NOMO-1 treated with dmso at 0.1 percent for 144 hours (cell line): ENCODE measurements around the gene C1orf185.
"Not testable (repeated sequence)": the region's sequence is repeated elsewhere in the genome, so short reads cannot be mapped to it uniquely, and the experiment has no call there.

Experiments
- DNase-seq: peaks from one replicate; lab custom pipeline; 2025; ENCODE audit not compliant: unreplicated experiment; lab: John Stamatoyannopoulos, UW

C1orf185 gene

DNA sequence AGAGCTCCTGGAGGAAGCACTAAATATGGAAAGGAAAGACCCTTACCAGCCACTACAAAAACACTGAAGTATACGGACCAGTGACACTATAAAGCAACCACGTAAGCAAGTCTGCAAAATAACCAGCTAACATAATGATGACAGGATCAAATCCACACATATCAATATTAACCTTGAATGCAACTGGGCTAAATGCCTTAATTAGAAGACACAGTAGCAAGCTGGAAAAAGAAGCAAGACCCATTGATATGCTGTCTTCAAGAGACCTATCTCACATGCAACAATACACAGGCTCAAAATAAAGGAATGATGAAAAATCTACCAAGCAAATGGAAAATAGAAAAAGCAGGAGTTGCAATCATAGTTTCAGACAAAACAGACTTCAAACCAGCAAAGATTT is 31.0 kb downstream of the C1orf185 start:
- no peak for DNase-seq

DNA sequence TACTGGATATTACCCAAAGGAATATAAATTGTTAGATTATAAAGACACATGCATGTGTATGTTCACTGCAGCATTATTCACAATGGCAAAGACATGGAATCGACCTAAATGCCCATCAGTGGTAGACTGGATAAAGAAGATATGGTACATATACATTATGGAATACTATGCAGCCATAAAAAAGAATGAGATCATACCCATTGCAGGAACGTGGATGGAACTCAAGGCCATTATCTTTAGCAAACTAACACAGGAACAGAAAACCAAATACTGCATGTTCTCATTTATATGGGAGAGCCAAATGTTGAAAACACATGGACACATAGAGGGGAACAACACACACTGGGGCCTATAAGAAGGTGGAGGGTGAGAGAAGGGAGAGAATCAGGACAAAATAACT is 35.7 kb downstream of the C1orf185 start:
- not testable (repeated sequence) for DNase-seq

DNA sequence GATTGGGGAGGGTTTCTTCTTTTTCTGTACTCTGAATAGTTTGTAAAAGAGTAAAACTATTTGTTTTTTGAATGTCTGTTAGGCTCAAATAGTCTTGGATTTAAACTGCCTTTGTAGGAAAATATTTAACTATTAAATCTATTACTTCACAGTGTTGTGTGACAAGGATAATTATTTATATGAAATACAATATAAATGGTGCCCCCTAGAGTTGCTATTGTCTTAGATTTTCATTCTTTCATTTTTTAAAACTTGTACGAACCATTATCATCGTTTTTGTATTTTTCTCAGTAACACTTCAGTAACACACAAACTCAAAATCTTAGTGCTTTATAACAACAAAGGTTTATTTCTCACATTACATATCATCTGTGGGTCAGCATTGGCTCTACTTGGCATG is 37.4 kb downstream of the C1orf185 start:
- DNase-seq, result no peak

DNA sequence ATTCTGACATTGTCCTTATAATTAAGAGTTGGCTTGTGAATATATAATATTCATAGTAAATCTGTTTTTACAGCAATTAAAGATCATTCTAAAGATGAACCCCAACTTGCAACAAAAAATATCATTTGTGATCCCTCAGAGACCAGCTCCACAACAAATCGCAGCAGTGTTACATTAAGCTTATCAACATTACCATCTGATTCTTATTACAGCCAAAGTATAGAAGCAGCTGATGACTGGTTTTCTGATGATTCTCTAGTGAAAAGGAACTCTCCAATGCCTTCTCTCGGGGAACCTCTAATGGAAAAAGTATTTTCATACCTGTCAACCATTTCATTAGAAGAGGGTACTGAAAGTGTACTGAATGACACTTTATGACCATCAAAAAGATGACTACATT is 45.4 kb downstream of the C1orf185 start:
- no peak for DNase-seq

- DNase-seq, result no peak
These were observed 52.7 kb downstream of the C1orf185 start for GRCh38 chr1:51154776-51155175.

- no peak for DNase-seq
These were observed 54.7 kb downstream of the C1orf185 start for GRCh38 chr1:51156752-51157151.

DNA sequence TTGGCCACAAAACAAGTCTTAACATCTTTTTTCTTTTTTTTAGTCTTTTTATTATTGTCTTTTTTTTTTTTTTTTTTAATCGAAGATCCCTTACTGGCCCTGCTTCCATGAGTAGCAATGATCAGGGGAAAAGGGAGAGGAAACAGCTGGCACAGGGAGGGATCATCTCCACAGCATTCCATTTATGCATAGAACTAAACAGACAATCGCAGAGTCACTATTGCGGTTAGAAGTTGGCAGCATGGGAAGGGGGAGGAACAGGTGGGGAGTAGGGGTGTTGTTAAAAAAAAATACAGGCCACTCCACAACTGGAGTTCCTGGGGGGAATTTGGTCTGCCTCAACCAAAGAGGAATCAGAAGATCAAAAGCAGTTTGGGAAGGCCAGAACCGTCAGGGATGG is 55.4 kb downstream of the C1orf185 start:
- DNase-seq, result no peak

DNA sequence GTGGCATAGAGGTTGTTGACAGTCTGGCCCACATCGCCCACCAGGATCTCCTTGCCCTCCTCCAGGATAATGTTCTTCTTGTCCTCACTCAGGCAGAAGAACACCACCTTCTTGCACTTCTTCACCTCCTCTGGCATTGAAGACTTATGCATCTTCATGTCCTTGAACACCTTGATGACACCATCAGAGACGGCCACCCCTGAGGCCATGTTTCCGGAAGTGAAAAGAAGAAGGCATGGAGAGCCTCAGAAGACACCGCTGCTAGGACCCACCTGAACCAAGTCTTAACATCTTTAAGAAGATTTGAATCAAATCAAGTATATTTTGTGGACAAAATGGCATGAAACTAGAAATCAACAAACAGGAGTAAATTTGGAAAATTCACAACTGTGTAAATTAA is 56.2 kb downstream of the C1orf185 start:
- DNase-seq, result no peak

DNA sequence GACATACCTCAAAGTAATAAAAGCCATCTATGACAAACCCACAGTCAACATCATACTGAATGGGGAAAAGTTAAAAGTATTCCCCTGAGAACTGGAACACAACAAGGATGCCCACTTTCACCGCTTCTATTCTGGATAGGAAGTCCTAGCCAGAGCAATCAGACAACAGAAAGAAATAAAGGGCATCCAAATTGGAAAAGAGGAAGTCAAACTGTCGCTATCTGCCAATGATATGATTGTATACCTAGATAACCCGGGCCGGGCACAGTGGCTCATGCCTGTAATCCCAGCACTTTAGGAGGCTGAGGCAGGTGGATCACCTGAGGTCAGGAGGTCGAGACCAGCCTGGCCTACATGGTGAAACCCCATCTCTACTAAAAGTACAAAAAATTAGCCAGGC is 60.5 kb downstream of the C1orf185 start:
- not testable (repeated sequence) for DNase-seq

DNA sequence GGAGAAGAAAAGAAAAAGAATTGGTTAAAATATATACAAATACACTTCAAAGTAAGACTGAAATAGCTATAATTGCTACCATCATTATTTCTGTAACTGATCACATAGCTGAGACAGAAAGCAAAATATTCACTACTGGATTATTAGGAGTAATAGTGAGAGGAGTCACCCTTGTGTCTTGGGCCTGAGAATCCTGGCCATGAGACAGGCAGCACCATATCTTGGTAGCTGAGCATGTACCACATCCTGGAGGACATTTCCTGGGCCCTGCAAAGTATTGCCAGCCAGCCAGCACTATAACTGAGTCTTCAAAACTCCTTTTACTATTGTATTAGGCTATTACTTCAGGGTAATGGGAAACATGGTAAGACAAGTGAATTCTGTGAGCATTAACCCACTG is 63.5 kb downstream of the C1orf185 start:
- no peak for DNase-seq

DNA sequence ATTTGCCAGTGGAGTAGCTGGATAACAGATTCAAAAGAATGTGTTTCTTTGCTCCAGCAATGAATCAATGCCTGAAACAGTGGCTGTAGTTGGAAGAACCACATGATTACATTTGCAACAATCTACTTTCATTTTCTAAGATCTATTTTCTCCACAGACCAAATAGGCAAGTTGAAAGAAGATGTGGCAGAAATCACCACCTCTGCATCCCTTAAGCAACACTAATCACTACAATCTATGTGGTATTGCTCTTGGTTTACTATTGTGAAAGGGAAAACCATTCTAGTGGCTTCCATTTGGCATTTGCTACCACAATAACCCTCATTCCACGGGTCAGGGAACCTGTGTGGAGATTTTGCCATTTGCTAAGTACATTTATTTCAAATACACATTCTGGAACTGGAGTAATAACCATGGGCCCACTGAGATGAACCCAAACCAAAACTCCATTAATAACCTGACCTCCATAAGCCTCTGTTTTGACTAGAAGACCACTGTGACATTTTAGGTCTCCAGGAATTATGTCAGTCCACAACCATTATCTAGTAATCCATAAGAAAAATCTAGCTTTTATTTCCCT is 66.3 kb downstream of the C1orf185 start:
- DNase-seq, result no peak

DNA sequence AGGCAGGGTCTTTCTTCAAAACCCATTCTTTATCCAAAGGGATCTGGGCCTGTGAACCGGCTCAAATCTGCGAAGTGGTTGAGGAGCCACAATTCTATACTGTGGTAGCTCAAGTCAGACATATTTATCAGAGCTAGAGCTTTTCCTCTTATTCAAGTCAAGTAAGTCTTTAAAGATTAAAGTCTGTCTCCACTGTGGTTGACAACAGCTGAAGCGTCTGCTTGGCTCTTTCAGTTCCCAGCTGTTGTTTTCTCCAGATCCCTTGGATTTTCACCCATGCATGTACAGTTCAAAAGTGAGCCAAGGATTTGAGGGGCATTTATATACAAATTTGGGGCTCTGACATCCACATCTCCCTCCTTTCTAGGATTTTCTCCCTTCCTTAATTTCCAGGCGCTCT is 66.9 kb downstream of the C1orf185 start:
- DNase-seq, result no peak

DNA sequence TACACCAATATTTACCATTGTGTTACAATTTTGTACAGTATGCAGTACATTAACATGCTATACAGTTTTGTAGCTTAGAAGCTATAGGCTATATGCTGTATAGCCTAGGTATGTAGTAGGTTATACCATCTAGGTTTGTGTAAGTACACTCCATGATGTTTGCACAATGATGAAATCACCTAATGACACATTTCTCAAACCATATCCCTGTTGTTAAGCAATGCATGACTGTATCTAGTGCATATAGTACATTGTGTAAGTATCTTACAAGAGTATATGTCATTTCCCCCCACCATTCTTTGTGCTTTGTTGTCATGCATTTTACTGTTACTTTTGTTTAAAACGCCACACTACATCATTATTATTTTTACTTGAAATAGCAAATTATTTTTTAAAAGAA is 68.3 kb downstream of the C1orf185 start:
- peak; percentile 53 for DNase-seq

GRCh38 chr1:51172811-51173210 is 70.8 kb downstream of the C1orf185 start:
- peak; percentile 30 for DNase-seq

- peak; percentile 57 for DNase-seq
These were observed 73.2 kb downstream of the C1orf185 start for GRCh38 chr1:51175278-51175677.

DNA sequence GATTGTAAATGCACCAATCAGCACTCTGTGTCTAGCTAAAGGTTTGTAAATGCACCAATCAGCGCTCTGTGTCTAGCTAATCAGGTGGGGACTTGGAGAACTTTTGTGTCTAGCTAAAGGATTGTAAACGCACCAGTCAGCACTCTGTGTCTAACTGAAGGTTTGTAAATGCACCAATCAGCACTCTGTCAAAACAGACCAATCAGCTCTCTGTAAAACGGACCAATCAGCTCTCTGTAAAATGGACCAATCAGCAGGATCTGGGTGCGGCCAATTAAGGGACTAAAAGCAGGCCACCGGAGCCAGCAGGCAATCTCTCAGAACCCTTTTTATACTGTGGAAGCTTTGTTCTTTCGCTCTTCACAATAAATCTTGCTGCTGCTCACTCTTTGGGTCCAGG is 76.0 kb downstream of the C1orf185 start:
- not testable (repeated sequence) for DNase-seq

- DNase-seq, result no peak
These were observed 86.2 kb downstream of the C1orf185 start for GRCh38 chr1:51188230-51188629.

- peak; percentile 12 for DNase-seq
These were observed 87.5 kb downstream of the C1orf185 start for GRCh38 chr1:51189421-51190073.

GRCh38 chr1:51190961-51191360 is 88.9 kb downstream of the C1orf185 start:
- no peak for DNase-seq

- DNase-seq, result peak; percentile 34
These were observed 90.3 kb downstream of the C1orf185 start for GRCh38 chr1:51192213-51192843.

DNA sequence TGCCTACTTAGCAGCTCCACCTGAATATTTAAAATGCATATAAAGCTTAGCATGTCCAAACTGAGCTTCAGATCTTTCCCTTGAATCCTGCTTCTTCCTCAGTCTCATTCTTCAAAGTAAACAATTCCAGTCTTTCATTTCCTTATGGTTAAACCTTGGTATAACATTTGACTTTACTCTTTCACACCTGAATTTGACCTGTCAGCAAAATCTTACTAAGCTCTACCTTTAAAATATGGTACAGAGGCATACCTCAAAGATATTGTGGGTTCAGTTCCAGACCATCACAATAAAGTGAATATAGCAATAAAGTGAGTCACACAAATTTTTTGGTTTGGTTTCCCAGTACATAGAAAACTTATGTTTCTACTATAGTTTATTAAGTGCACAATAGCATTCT is 91.5 kb downstream of the C1orf185 start:
- DNase-seq, result no peak
